Measurements from ENCODE around the gene UFD1. TPM values are rescaled to one million over a fixed set of nuclear protein-coding genes. Genes with fewer than 3 reads are reported as not detected.
A peak's percentile ranks its signal among the peaks of the same experiment; 100 is the strongest.

UFD1 gene
- total and polyA plus RNA-seq, 2 of the 13 experiments (the other 11 are each of a cell fraction or from before 2014, with no cell fraction given), result 47.9 to 51.1 TPM

DNA sequence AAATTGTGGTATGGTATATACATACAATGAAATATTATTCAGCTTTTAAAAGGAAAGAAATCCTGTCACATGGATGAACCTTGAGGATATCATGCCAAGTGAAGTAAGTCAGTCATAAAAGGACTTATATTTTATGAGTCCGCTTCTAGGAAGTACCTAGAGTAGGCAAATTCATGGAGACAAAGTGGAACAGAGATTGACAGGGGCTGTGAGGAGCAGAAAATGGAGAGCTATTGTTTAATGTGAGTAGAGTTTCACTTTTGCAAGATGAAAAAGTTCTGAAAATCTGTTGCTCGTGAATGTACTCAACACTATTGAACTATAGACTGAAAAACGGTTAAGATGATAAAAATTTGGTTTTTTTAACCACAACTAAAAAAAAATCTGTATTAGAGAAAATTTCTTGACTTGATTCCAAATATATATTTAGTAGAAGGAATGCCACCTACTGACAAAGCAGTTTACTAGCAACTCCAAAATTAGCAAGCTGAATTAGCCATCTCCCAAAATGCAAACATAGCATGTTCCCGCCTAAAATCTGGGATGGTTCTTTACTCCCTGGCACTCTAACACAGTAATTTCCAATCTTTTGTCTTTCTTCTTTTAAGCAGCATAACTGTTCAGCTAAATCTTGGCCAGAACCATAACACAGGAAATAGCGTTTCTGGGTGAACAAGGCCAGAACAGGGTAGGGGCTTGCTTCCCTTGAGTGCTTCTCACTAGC lies 1.5 kb downstream of the UFD1 start:
- ChIA-PET POLR2A (no interaction called here), CTCF (ENCODE audit: low intra/inter-chr PET ratio, low total read pairs) (no interaction called here)
- intact Hi-C loops (cut with micrococcal nuclease; ENCODE audit: unreplicated experiment), result loop anchor here (2.0 to 10.0 kb wide), 4 partner anchors 31 to 173 kb away; partner anchors contain the start of genes C22orf39 and HIRA
- Histone ChIP-seq H2AFZ (ENCODE audit: low read length) (no peak overlapping the region), H3K4me1 (ENCODE audit: insufficient read depth, low read length) (peaks cover 26% of the 10 kb centered on the region), H3K4me3 (replicated peaks in 1 of 3; ENCODE audit: insufficient read depth in 1 of 3, low read depth in 2 of 3, low read length in 3 of 3) (peak overlapping the region; percentile 66 to 98 (median 97)), H3K27ac (ENCODE audit: extremely low read length, insufficient read depth, low read length) (peak overlapping the region; percentile 97), H4K20me1 (ENCODE audit: insufficient read depth, low read length) (peaks cover 13% of the 10 kb centered on the region; the same call in 1 of the 2 replicates), H3K36me3 (replicated peaks in 1 of 2; ENCODE audit: control insufficient read depth in 1 of 2, insufficient read depth in 2 of 2, low read length in 2 of 2) (peaks cover 6 to 24% of the 10 kb centered on the region in 2 experiments), H3K27me3 (ENCODE audit: control insufficient read depth in 1 of 2, insufficient read depth in 2 of 2, low read length in 2 of 2) (no peaks in the 10 kb centered on the region; a peak in 1 of 5 replicates), H3K9me3 (ENCODE audit: low read length) (no peaks in the 10 kb centered on the region), H3K4me2 (ENCODE audit: low read depth, low read length) (peak overlapping the region; percentile 83), H3K9ac (ENCODE audit: insufficient read depth, low read depth, low read length) (peak overlapping the region; percentile 97), H3K79me2 (ENCODE audit: insufficient read depth, low read length) (peaks cover 52% of the 10 kb centered on the region)
- FAIRE-seq, result no peak
- no peak for ATAC-seq
- in situ Hi-C loops (cut with HindIII; ENCODE audit: extremely low pct_ligation_motif_present, low pct_unique_long_range_greater_than_20kb), result loop anchor here (10.0 kb wide), 1 partner anchor 183 kb away; the partner anchor contains the start of gene CLTCL1
- TF ChIP-seq, protein P1, sequence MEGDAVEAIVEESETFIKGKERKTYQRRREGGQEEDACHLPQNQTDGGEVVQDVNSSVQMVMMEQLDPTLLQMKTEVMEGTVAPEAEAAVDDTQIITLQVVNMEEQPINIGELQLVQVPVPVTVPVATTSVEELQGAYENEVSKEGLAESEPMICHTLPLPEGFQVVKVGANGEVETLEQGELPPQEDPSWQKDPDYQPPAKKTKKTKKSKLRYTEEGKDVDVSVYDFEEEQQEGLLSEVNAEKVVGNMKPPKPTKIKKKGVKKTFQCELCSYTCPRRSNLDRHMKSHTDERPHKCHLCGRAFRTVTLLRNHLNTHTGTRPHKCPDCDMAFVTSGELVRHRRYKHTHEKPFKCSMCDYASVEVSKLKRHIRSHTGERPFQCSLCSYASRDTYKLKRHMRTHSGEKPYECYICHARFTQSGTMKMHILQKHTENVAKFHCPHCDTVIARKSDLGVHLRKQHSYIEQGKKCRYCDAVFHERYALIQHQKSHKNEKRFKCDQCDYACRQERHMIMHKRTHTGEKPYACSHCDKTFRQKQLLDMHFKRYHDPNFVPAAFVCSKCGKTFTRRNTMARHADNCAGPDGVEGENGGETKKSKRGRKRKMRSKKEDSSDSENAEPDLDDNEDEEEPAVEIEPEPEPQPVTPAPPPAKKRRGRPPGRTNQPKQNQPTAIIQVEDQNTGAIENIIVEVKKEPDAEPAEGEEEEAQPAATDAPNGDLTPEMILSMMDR (CRISPR knock-in tag; IDR thresholded peaks at IDR 0.05), result peak; percentile 30; the same call in 1 of the 2 replicates
- TF ChIP-seq CHD4 (IDR thresholded peaks at IDR 0.05; ENCODE audit: borderline replicate concordance, low read length) (no peak), ARNT2 (CRISPR knock-in tag; IDR thresholded peaks at IDR 0.05; ENCODE audit: low read depth) (no peak)
- WGBS (ENCODE audit: low lambda C conversion rate), result 32% methylated on average over 5 of the region's 5 CpGs
- no TSS peak for BruUV-seq (replicated peaks)
- DNase-seq (ENCODE audit: low spot score), result peak; percentile 7

DNA sequence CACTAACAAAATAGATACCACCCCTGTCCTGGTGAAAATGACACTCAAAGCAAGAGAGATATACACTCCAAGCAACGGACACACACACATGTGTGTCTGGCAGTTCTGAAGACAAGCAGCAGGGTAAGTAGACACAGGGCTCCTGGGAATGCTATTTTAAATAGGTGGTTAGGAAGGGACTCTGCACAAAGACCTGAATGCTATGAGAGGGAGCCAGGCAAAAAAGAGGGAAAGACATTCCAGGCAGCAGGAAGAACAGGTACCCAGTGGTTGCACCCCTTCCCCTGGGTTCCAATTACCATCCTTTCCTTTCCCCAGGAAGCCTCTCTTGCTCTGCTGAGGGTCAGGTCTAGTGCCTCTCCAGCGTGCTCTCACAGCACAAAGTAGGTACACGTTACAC lies 3.0 kb downstream of the UFD1 start:
- Histone ChIP-seq H3K79me2 (ENCODE audit: insufficient read depth, low read length) (peaks cover 51% of the 10 kb centered on the region), H3K9ac (ENCODE audit: insufficient read depth, low read depth, low read length) (peak overlapping the region; percentile 6; the same call in 1 of the 2 replicates), H4K20me1 (ENCODE audit: insufficient read depth, low read length) (peaks cover 13% of the 10 kb centered on the region; the same call in 1 of the 2 replicates), H2AFZ (ENCODE audit: low read length) (no peak overlapping the region), H3K4me3 (replicated peaks in 1 of 3; ENCODE audit: insufficient read depth in 1 of 3, low read depth in 2 of 3, low read length in 3 of 3) (no peak overlapping the region), H3K36me3 (replicated peaks in 1 of 2; ENCODE audit: control insufficient read depth in 1 of 2, insufficient read depth in 2 of 2, low read length in 2 of 2) (peaks cover 12 to 35% of the 10 kb centered on the region in 2 experiments), H3K9me3 (ENCODE audit: low read length) (no peaks in the 10 kb centered on the region), H3K27ac (ENCODE audit: extremely low read length, insufficient read depth, low read length) (no peak overlapping the region), H3K4me1 (ENCODE audit: insufficient read depth, low read length) (peaks cover 25% of the 10 kb centered on the region), H3K27me3 (ENCODE audit: control insufficient read depth in 1 of 2, insufficient read depth in 2 of 2, low read length in 2 of 2) (no peaks in the 10 kb centered on the region; a peak in 1 of 5 replicates), H3K4me2 (ENCODE audit: low read depth, low read length) (no peak overlapping the region)
- in situ Hi-C loops (cut with HindIII; ENCODE audit: extremely low pct_ligation_motif_present, low pct_unique_long_range_greater_than_20kb) (loop anchor here (10.0 kb wide), 1 partner anchor 181 kb away; the partner anchor contains the start of gene CLTCL1), intact Hi-C loops (cut with micrococcal nuclease; ENCODE audit: unreplicated experiment) (loop anchor here (10.0 kb wide), 2 partner anchors 159 to 171 kb away; no protein-coding TSS in a partner anchor)
- POLR2A ChIA-PET, result interaction anchor here (0.7 kb wide), 1 partner anchor 29 kb away, joined by 3 read pairs; the partner anchor contains the start of gene C22orf39
- FAIRE-seq, result no peak
- DNase-seq (ENCODE audit: low spot score), result no peak
- 89% methylated on average over 3 of the region's 3 CpGs for WGBS (ENCODE audit: low lambda C conversion rate)
- no peak for TF ChIP-seq THAP11 (CRISPR knock-in tag; IDR thresholded peaks at IDR 0.05)
- TF ChIP-seq CHD2 (IDR thresholded peaks at IDR 0.05; ENCODE audit: low read depth, low read length), result no peak
- TF ChIP-seq, protein P2, sequence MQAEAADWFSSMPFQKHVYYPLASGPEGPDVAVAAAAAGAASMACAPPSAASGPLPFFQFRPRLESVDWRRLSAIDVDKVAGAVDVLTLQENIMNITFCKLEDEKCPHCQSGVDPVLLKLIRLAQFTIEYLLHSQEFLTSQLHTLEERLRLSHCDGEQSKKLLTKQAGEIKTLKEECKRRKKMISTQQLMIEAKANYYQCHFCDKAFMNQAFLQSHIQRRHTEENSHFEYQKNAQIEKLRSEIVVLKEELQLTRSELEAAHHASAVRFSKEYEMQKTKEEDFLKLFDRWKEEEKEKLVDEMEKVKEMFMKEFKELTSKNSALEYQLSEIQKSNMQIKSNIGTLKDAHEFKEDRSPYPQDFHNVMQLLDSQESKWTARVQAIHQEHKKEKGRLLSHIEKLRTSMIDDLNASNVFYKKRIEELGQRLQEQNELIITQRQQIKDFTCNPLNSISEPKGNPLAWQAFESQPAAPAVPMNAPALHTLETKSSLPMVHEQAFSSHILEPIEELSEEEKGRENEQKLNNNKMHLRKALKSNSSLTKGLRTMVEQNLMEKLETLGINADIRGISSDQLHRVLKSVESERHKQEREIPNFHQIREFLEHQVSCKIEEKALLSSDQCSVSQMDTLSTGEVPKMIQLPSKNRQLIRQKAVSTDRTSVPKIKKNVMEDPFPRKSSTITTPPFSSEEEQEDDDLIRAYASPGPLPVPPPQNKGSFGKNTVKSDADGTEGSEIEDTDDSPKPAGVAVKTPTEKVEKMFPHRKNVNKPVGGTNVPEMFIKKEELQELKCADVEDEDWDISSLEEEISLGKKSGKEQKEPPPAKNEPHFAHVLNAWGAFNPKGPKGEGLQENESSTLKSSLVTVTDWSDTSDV (CRISPR knock-in tag; IDR thresholded peaks at IDR 0.05), result no peak
- no peak for TF ChIP-seq ZSCAN30 (CRISPR knock-in tag; IDR thresholded peaks at IDR 0.05)
- TF ChIP-seq ZFP36L2 (CRISPR knock-in tag; IDR thresholded peaks at IDR 0.05), result no peak
- TF ChIP-seq NFE2L1 (CRISPR knock-in tag; IDR thresholded peaks at IDR 0.05; ENCODE audit: borderline replicate concordance), result no peak
- no TSS peak for BruUV-seq (replicated peaks)
- no peak for ATAC-seq
- CTCF ChIA-PET (ENCODE audit: low intra/inter-chr PET ratio, low total read pairs), result no interaction called here

Data from HepG2 (cell line).